ENCODE measurements around the gene TBC1D22A.

TBC1D22A gene

DNA sequence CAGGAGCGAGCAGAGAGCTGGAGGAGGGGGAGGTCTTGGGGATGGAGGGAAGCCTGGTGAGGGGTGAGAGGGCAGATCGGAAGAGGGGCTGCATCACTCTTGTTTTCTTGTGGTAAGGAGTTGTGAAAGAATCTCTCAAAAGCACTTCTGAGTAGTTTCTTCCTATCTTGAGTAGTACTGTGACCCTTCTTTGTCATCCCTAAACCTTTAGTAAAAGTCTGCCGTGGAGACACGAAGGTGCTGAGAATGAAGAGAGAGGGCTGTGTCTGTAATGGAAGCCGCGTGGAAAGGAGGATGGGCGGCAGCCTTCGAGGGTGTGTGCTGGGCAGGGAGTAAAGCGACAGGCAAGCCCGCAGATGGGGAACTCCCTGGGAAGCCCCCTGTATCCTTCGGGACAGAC is 237.8 kb downstream of the TBC1D22A start:
- Histone ChIP-seq H3K27me3 (ENCODE audit: control insufficient read depth, insufficient read depth, low read length) (no peaks in the 10 kb centered on the region), H3K4me1 (ENCODE audit: control insufficient read depth, insufficient read depth, low read length) (no peaks in the 10 kb centered on the region), H3K9me3 (ENCODE audit: control insufficient read depth, low read length) (no peaks in the 10 kb centered on the region), H3K9ac (ENCODE audit: low read length) (no peak overlapping the region), H3K36me3 (ENCODE audit: control insufficient read depth, insufficient read depth, low read length) (peaks cover 6% of the 10 kb centered on the region), H3K4me3 (ENCODE audit: low read length) (no peak overlapping the region)

DNA sequence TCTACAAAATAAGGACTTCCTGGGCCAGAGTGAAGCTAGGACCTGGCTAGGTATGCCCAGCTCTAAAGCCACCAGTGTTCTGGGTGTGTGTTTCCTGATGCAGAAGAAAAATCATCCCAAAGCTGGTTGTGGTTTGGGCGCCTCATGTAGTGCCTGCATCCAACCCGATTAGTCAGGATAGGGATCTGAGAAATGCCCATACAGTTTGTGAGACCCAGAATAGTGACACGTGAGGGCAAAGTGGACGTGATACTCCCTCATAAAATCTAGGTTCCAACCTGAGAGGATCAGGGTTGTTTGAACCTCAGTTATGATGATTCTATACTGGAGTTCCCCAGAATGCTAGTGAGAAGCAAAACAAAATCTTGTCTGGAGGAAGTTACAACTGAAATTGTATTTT is 238.4 kb downstream of the TBC1D22A start:
- H3K4me3 ChIP-seq (ENCODE audit: low read length) = no peak overlapping the region
- no peaks in the 10 kb centered on the region for H3K9me3 ChIP-seq (ENCODE audit: control insufficient read depth, low read length)
- no peaks in the 10 kb centered on the region for H3K27me3 ChIP-seq (ENCODE audit: control insufficient read depth, insufficient read depth, low read length)

DNA sequence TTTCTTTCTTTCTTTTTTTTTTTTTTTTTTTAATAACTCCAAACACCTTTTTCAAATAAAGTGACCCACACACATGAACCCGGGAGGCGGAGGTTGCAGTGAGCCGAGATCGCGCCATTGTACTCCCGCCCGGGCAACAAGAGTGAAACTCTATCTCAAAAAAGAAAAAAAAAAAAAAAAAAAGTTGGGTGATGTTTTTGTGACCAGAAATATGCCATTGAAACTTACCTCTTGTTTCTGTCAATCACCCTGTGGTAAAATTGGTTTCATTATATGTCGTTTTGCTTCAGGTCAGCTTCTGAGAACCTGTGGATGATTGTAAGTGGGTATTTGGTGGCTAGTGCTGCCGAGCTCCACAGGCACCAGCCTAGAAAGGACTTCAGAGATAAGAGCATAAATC is 238.8 kb downstream of the TBC1D22A start:
- no peak overlapping the region for H3K9ac ChIP-seq (ENCODE audit: low read length)
- peaks cover 6% of the 10 kb centered on the region for H3K36me3 ChIP-seq (ENCODE audit: control insufficient read depth, insufficient read depth, low read length)
- no peaks in the 10 kb centered on the region for H3K9me3 ChIP-seq (ENCODE audit: control insufficient read depth, low read length)
- no peaks in the 10 kb centered on the region for H3K4me1 ChIP-seq (ENCODE audit: control insufficient read depth, insufficient read depth, low read length)
- no peaks in the 10 kb centered on the region for H3K27me3 ChIP-seq (ENCODE audit: control insufficient read depth, insufficient read depth, low read length)
- no peak overlapping the region for H3K4me3 ChIP-seq (ENCODE audit: low read length)

More for the DNA sequence above, 238.4 kb downstream of the TBC1D22A start:
- no peaks in the 10 kb centered on the region for H3K4me1 ChIP-seq (ENCODE audit: control insufficient read depth, insufficient read depth, low read length)
- no peak overlapping the region for H3K9ac ChIP-seq (ENCODE audit: low read length)
- H3K36me3 ChIP-seq (ENCODE audit: control insufficient read depth, insufficient read depth, low read length) = peaks cover 6% of the 10 kb centered on the region

GRCh38 chr22:47002692-47003091 is 240.2 kb downstream of the TBC1D22A start:
- Histone ChIP-seq H3K27me3 (ENCODE audit: control insufficient read depth, insufficient read depth, low read length) (no peaks in the 10 kb centered on the region), H3K4me3 (ENCODE audit: low read length) (no peak overlapping the region), H3K4me1 (ENCODE audit: control insufficient read depth, insufficient read depth, low read length) (no peaks in the 10 kb centered on the region), H3K9ac (ENCODE audit: low read length) (no peak overlapping the region), H3K9me3 (ENCODE audit: control insufficient read depth, low read length) (no peaks in the 10 kb centered on the region), H3K36me3 (ENCODE audit: control insufficient read depth, insufficient read depth, low read length) (peaks cover 6% of the 10 kb centered on the region)

DNA sequence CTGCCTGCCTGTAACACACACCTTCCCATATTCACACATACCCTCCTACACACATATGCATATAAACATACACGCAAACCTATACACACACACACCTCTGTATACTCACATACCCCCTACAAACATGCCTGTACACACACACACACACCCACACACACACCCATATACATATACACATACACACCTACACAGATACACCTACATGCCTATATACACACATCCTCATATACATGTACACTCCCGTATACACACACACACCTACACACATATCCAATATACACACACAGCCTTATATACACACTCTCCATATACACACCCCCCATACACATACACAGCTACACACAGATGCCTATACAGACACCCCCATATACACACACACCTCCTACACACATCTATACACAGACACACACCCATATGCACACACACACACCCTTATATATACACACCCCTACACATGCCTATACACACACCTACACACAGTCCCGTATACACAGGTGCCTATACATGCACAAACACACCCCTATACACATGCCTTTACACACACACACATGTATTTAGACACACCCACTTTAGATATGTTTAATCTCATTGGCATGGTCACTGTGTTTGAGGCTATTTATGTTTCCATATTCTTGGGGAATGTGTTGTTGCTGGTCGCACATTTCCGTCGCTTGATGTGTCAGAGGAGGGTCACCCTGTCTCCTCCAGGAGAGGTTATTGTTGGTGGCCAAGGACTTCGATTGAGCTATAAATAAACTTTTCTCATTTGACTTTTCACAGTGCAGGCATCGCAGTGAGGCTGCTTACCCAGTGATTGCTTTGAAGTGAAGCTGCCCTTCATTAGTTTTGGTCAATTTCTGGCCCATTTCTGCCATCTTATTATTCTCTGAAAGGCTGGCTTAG is 243.3 kb downstream of the TBC1D22A start:
- no peak overlapping the region for H3K9ac ChIP-seq (ENCODE audit: low read length)
- H3K4me1 ChIP-seq (ENCODE audit: control insufficient read depth, insufficient read depth, low read length) = peaks cover under 1% of the 10 kb centered on the region
- H3K27me3 ChIP-seq (ENCODE audit: control insufficient read depth, insufficient read depth, low read length) = no peaks in the 10 kb centered on the region
- H3K9me3 ChIP-seq (ENCODE audit: control insufficient read depth, low read length) = no peaks in the 10 kb centered on the region
- H3K4me3 ChIP-seq (ENCODE audit: low read length) = no peak overlapping the region
- H3K36me3 ChIP-seq (ENCODE audit: control insufficient read depth, insufficient read depth, low read length) = peaks cover 14% of the 10 kb centered on the region

DNA sequence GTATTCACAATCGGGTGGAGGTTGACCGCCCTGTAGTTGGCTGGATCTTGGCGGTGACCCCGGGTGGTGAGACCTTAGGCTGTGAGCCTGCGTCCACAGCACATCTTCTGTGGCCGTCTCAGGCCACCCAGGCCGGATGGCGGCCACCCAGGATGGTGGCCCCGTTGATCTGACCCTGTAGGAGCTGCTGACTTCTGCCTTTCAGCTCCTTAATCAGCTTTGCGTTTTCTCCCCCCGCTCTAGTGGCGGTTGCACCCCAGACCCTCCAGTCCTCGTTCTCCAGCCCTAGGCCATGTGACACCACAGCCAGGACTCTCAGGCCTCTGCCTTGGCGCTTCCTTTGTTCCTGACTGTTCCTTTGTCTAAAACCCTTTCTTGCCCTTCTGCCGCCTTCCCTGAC is 244.0 kb downstream of the TBC1D22A start:
- no peaks in the 10 kb centered on the region for H3K9me3 ChIP-seq (ENCODE audit: control insufficient read depth, low read length)
- H3K4me1 ChIP-seq (ENCODE audit: control insufficient read depth, insufficient read depth, low read length) = peaks cover 5% of the 10 kb centered on the region
- no peak overlapping the region for H3K9ac ChIP-seq (ENCODE audit: low read length)
- H3K36me3 ChIP-seq (ENCODE audit: control insufficient read depth, insufficient read depth, low read length) = peaks cover 14% of the 10 kb centered on the region
- H3K27me3 ChIP-seq (ENCODE audit: control insufficient read depth, insufficient read depth, low read length) = no peaks in the 10 kb centered on the region
- no peak overlapping the region for H3K4me3 ChIP-seq (ENCODE audit: low read length)

- no peaks in the 10 kb centered on the region for H3K9me3 ChIP-seq (ENCODE audit: control insufficient read depth, low read length)
- H3K4me3 ChIP-seq (ENCODE audit: low read length) = no peak overlapping the region
- H3K4me1 ChIP-seq (ENCODE audit: control insufficient read depth, insufficient read depth, low read length) = peaks cover 5% of the 10 kb centered on the region
- H3K9ac ChIP-seq (ENCODE audit: low read length) = no peak overlapping the region
- H3K36me3 ChIP-seq (ENCODE audit: control insufficient read depth, insufficient read depth, low read length) = peaks cover 14% of the 10 kb centered on the region
- H3K27me3 ChIP-seq (ENCODE audit: control insufficient read depth, insufficient read depth, low read length) = no peaks in the 10 kb centered on the region
These were observed 244.4 kb downstream of the TBC1D22A start for GRCh38 chr22:47006869-47007268.

DNA sequence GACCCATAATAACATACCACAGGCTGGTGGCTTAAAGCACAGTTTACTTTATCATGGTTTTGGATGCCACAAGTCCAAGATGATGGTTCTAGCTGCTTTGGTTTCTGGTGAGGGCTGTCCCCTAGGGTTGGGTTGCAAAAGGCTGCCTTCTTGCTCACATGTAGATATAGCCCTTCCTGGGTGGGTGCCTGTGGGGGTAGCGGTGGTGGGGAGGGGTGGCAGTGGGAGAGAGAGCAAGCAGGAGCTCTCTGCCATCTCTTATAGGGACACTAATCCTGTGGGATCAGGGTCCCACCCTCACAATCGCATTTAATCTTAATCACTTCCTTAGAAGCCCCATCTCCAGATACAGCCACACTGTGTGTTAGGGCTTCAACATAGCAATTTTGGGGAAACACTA is 245.0 kb downstream of the TBC1D22A start:
- H3K27me3 ChIP-seq (ENCODE audit: control insufficient read depth, insufficient read depth, low read length) = no peaks in the 10 kb centered on the region
- H3K9me3 ChIP-seq (ENCODE audit: control insufficient read depth, low read length) = no peaks in the 10 kb centered on the region
- no peak overlapping the region for H3K4me3 ChIP-seq (ENCODE audit: low read length)
- H3K4me1 ChIP-seq (ENCODE audit: control insufficient read depth, insufficient read depth, low read length) = peaks cover 5% of the 10 kb centered on the region
- H3K9ac ChIP-seq (ENCODE audit: low read length) = no peak overlapping the region
- peaks cover 14% of the 10 kb centered on the region for H3K36me3 ChIP-seq (ENCODE audit: control insufficient read depth, insufficient read depth, low read length)

DNA sequence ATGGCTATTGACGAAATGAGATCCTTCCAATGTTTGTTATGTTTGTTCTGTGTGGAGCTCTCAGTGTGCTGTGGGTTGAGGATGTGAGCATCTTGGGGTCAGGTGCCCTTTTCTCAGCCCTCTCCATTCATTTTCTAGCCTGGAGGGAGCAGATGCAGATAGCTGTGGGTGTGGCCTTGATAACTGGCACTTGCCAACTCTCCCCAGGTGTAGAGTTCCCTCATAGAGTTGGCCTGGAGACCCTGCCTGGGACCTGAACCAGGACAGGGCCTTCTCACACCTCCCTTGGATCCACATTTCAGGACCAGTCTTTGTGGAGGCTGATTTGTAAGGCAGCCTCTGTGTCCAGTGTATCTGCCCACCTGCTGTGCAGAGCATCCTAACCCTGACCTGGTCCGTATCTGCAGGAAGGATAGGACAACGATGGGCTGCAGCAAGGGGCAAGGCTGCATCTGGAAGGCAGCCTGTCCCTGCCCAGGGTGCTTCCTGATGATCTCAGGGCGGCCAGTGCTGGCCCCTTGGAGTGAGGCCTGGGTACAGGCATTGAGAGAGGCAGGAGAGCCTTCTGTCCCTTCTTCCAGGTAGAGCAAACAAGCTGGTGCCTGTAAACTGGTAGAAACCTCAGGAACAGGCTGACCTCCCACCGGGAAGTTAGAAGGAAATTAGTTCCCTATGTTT is 245.9 kb downstream of the TBC1D22A start:
- Histone ChIP-seq H3K36me3 (ENCODE audit: control insufficient read depth, insufficient read depth, low read length) (peaks cover 14% of the 10 kb centered on the region), H3K27me3 (ENCODE audit: control insufficient read depth, insufficient read depth, low read length) (no peaks in the 10 kb centered on the region), H3K9ac (ENCODE audit: low read length) (no peak overlapping the region), H3K4me3 (ENCODE audit: low read length) (no peak overlapping the region), H3K9me3 (ENCODE audit: control insufficient read depth, low read length) (no peaks in the 10 kb centered on the region), H3K4me1 (ENCODE audit: control insufficient read depth, insufficient read depth, low read length) (peaks cover 5% of the 10 kb centered on the region)

- Histone ChIP-seq H3K36me3 (ENCODE audit: control insufficient read depth, insufficient read depth, low read length) (peaks cover 9% of the 10 kb centered on the region), H3K9me3 (ENCODE audit: control insufficient read depth, low read length) (no peaks in the 10 kb centered on the region), H3K27me3 (ENCODE audit: control insufficient read depth, insufficient read depth, low read length) (no peaks in the 10 kb centered on the region), H3K9ac (ENCODE audit: low read length) (no peak overlapping the region), H3K4me1 (ENCODE audit: control insufficient read depth, insufficient read depth, low read length) (peaks cover 5% of the 10 kb centered on the region), H3K4me3 (ENCODE audit: low read length) (no peak overlapping the region)
These were observed 247.1 kb downstream of the TBC1D22A start for GRCh38 chr22:47009304-47010101.

- Histone ChIP-seq H3K9me3 (ENCODE audit: control insufficient read depth, low read length) (no peaks in the 10 kb centered on the region), H3K4me1 (ENCODE audit: control insufficient read depth, insufficient read depth, low read length) (peaks cover 5% of the 10 kb centered on the region), H3K9ac (ENCODE audit: low read length) (no peak overlapping the region), H3K36me3 (ENCODE audit: control insufficient read depth, insufficient read depth, low read length) (peaks cover 8% of the 10 kb centered on the region), H3K4me3 (ENCODE audit: low read length) (no peak overlapping the region), H3K27me3 (ENCODE audit: control insufficient read depth, insufficient read depth, low read length) (no peaks in the 10 kb centered on the region)
These were observed 247.8 kb downstream of the TBC1D22A start for GRCh38 chr22:47010211-47010610.
